Measurements from ENCODE around the gene LPCAT1. TPM values are rescaled to one million over a fixed set of nuclear protein-coding genes. Genes with fewer than 3 reads are reported as not detected.
A peak's percentile ranks its signal among the peaks of the same experiment; 100 is the strongest.

Gene LPCAT1
- total and polyA plus RNA-seq, 2 of the 13 experiments (the other 11 are each of a cell fraction or from before 2014, with no cell fraction given) = 29.8 to 90.6 TPM

DNA sequence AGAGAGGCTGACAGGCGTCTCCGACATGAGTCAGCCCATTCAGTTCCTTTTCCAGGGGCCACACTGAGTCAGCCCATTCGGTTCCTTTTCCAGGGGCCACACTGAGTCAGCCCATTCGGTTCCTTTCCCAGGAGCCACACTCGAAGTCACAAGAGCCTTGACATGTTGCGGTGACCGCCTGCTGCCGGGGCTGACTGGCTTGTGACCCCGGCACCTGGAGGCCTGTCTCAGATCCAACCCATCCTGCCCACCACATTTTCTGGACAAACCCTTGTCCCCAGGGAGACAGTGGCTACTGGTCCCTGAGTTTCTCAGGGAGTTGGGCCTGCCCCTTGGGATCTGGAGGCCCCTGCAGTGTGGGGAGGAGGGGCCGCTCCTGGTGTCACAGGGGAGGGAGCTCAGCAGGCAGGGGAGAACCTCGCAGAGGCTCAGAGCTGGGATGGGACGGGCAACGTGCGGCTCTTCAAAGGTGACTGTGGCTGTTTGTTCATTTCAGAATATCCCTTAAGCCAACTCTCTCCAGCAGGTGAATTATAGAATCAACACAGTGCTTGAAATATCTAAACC, 40.5 kb upstream of the LPCAT1 start (continued):
- TF ChIP-seq, protein P1, sequence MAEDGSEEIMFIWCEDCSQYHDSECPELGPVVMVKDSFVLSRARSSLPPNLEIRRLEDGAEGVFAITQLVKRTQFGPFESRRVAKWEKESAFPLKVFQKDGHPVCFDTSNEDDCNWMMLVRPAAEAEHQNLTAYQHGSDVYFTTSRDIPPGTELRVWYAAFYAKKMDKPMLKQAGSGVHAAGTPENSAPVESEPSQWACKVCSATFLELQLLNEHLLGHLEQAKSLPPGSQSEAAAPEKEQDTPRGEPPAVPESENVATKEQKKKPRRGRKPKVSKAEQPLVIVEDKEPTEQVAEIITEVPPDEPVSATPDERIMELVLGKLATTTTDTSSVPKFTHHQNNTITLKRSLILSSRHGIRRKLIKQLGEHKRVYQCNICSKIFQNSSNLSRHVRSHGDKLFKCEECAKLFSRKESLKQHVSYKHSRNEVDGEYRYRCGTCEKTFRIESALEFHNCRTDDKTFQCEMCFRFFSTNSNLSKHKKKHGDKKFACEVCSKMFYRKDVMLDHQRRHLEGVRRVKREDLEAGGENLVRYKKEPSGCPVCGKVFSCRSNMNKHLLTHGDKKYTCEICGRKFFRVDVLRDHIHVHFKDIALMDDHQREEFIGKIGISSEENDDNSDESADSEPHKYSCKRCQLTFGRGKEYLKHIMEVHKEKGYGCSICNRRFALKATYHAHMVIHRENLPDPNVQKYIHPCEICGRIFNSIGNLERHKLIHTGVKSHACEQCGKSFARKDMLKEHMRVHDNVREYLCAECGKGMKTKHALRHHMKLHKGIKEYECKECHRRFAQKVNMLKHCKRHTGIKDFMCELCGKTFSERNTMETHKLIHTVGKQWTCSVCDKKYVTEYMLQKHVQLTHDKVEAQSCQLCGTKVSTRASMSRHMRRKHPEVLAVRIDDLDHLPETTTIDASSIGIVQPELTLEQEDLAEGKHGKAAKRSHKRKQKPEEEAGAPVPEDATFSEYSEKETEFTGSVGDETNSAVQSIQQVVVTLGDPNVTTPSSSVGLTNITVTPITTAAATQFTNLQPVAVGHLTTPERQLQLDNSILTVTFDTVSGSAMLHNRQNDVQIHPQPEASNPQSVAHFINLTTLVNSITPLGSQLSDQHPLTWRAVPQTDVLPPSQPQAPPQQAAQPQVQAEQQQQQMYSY (CRISPR knock-in tag; IDR thresholded peaks at IDR 0.05) = no peak
- TF ChIP-seq ZNF75D (CRISPR knock-in tag; IDR thresholded peaks at IDR 0.05; ENCODE audit: borderline replicate concordance) = no peak
- TF ChIP-seq PREB (CRISPR knock-in tag; IDR thresholded peaks at IDR 0.05) = no peak
- TF ChIP-seq ZNF740 (CRISPR knock-in tag; IDR thresholded peaks at IDR 0.05) = no peak
- TF ChIP-seq MATR3 (CRISPR knock-in tag; IDR thresholded peaks at IDR 0.05) = no peak
- no peak for TF ChIP-seq PHF5A (CRISPR knock-in tag; IDR thresholded peaks at IDR 0.05; ENCODE audit: low read depth, unreplicated experiment)
- 0 out of 2 replicates have a peak, but pooled peaks have one; percentile 27 for TF ChIP-seq FOXJ3 (CRISPR knock-in tag; IDR thresholded peaks at IDR 0.05; ENCODE audit: borderline replicate concordance)
- no peak for TF ChIP-seq NAIF1 (CRISPR knock-in tag; IDR thresholded peaks at IDR 0.05; ENCODE audit: borderline replicate concordance)
- no peak; the same call in 1 of the 2 replicates for TF ChIP-seq ARHGAP35 (CRISPR knock-in tag; IDR thresholded peaks at IDR 0.05; ENCODE audit: borderline replicate concordance)
- peak; percentile 36; the same call in 1 of the 2 replicates for TF ChIP-seq CBFB (CRISPR knock-in tag; IDR thresholded peaks at IDR 0.05)
- TF ChIP-seq SATB2 (CRISPR knock-in tag; IDR thresholded peaks at IDR 0.05) = no peak
- TF ChIP-seq ZNF558 (CRISPR knock-in tag; IDR thresholded peaks at IDR 0.05; ENCODE audit: borderline replicate concordance) = peak; percentile 81; the same call in 1 of the 2 replicates
- no peak for TF ChIP-seq TARDBP (CRISPR knock-in tag; IDR thresholded peaks at IDR 0.05)
- TF ChIP-seq, protein P2, sequence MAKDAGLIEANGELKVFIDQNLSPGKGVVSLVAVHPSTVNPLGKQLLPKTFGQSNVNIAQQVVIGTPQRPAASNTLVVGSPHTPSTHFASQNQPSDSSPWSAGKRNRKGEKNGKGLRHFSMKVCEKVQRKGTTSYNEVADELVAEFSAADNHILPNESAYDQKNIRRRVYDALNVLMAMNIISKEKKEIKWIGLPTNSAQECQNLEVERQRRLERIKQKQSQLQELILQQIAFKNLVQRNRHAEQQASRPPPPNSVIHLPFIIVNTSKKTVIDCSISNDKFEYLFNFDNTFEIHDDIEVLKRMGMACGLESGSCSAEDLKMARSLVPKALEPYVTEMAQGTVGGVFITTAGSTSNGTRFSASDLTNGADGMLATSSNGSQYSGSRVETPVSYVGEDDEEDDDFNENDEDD (CRISPR knock-in tag; IDR thresholded peaks at IDR 0.05; ENCODE audit: borderline replicate concordance) = 0 out of 2 replicates have a peak, but pooled peaks have one; percentile 33
- peak; percentile 66; the same call in 1 of the 2 replicates for TF ChIP-seq ZNF746 (CRISPR knock-in tag; IDR thresholded peaks at IDR 0.05)
- TF ChIP-seq MXD4 (CRISPR knock-in tag; IDR thresholded peaks at IDR 0.05) = no peak
- TF ChIP-seq, protein P3, sequence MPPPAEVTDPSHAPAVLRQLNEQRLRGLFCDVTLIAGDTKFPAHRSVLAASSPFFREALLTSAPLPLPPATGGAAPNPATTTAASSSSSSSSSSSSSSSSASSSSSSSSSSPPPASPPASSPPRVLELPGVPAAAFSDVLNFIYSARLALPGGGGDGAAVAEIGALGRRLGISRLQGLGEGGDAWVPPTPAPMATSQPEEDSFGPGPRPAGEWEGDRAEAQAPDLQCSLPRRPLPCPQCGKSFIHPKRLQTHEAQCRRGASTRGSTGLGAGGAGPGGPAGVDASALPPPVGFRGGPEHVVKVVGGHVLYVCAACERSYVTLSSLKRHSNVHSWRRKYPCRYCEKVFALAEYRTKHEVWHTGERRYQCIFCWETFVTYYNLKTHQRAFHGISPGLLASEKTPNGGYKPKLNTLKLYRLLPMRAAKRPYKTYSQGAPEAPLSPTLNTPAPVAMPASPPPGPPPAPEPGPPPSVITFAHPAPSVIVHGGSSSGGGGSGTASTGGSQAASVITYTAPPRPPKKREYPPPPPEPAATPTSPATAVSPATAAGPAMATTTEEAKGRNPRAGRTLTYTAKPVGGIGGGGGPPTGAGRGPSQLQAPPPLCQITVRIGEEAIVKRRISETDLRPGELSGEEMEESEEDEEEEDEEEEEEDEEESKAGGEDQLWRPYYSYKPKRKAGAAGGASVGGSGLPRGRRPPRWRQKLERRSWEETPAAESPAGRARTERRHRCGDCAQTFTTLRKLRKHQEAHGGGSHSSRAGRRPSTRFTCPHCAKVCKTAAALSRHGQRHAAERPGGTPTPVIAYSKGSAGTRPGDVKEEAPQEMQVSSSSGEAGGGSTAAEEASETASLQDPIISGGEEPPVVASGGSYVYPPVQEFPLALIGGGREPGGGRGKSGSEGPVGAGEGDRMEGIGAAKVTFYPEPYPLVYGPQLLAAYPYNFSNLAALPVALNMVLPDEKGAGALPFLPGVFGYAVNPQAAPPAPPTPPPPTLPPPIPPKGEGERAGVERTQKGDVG (CRISPR knock-in tag; IDR thresholded peaks at IDR 0.05; ENCODE audit: borderline replicate concordance) = no peak
- TF ChIP-seq STAT5B (CRISPR knock-in tag; IDR thresholded peaks at IDR 0.05) = no peak
- TF ChIP-seq ZNF263 (CRISPR knock-in tag; IDR thresholded peaks at IDR 0.05) = peak; percentile 45; the same call in 1 of the 2 replicates
- peak; percentile 33; the same call in 1 of the 2 replicates for TF ChIP-seq TRIM24 (CRISPR knock-in tag; IDR thresholded peaks at IDR 0.05)
- peak; percentile 52; the same call in 1 of the 2 replicates for TF ChIP-seq GATAD2A (CRISPR knock-in tag; IDR thresholded peaks at IDR 0.05)

Measured in HepG2 (cell line).